Type B pancreatic cell (in vitro differentiated cells): Measurements from ENCODE around the gene THSD4. TPM values are rescaled to one million over a fixed set of nuclear protein-coding genes. Genes with fewer than 3 reads are reported as not detected.

Source experiments
- DNase-seq: peaks from one replicate; pipeline ENCODE4 v3.0.0; 2021; ENCODE audit warnings: mixed read lengths; ENCODE audit not compliant: unreplicated experiment; ENCODE audit errors: extremely low spot score
- H3K27ac Mint-ChIP-seq: 2 replicates; pipeline ENCODE4 v1.8.0; 2021; ENCODE audit warnings: mild to moderate bottlenecking, mixed read lengths
- H3K27me3 Mint-ChIP-seq: 2 replicates; pipeline ENCODE4 v1.8.0; 2021; ENCODE audit warnings: mixed read lengths
- H3K36me3 Mint-ChIP-seq: 2 replicates; pipeline ENCODE4 v1.8.0; 2021; ENCODE audit warnings: mixed read lengths
- H3K4me1 Mint-ChIP-seq: one replicate; pipeline ENCODE4 v1.8.0; 2021; ENCODE audit warnings: mixed read lengths; ENCODE audit not compliant: unreplicated experiment
- H3K4me3 Mint-ChIP-seq: 2 replicates; pipeline ENCODE4 v1.8.0; 2021; ENCODE audit warnings: mild to moderate bottlenecking, mixed read lengths
- H3K9me3 Mint-ChIP-seq: 2 replicates; pipeline ENCODE4 v1.8.0; 2021; ENCODE audit warnings: mixed read lengths
- CTCF ChIP-seq: fragments of 200-600 bp; sonication (generic); conservative IDR thresholded peaks from 2 replicates; pipeline ENCODE4 v1.5.0; 2021; ENCODE audit warnings: antibody characterized with exemption, mild to moderate bottlenecking
- total RNA-seq: library from RNA; stranded (reverse); gene quantifications from 2 replicates; pipeline ENCODE4 v1.2.1, GENCODE V29; 2021; ENCODE audit warnings: low replicate concordance

THSD4 gene
- total RNA-seq, 1 donor from 2014 or later = 43.3 TPM

- H3K4me1 Mint-ChIP-seq = peaks cover 37% of the 10 kb centered on the region
- no peak for TF ChIP-seq CTCF
- H3K4me3 Mint-ChIP-seq = no peak overlapping the region
- H3K9me3 Mint-ChIP-seq = peaks cover 6% of the 10 kb centered on the region
- H3K36me3 Mint-ChIP-seq = peaks cover 6% of the 10 kb centered on the region
- H3K27me3 Mint-ChIP-seq = no peaks in the 10 kb centered on the region
- no peak for DNase-seq
- H3K27ac Mint-ChIP-seq = no peak overlapping the region
Observed at GRCh38 chr15:71685420-71685993, 570.2 kb downstream of the THSD4 start.

GRCh38 chr15:71686221-71687050, 571.2 kb downstream of the THSD4 start:
- DNase-seq = no peak
- peaks cover 10% of the 10 kb centered on the region for H3K36me3 Mint-ChIP-seq
- peaks cover 37% of the 10 kb centered on the region for H3K4me1 Mint-ChIP-seq
- H3K27me3 Mint-ChIP-seq = no peaks in the 10 kb centered on the region
- H3K9me3 Mint-ChIP-seq = peaks cover 8% of the 10 kb centered on the region
- no peak overlapping the region for H3K4me3 Mint-ChIP-seq
- no peak overlapping the region for H3K27ac Mint-ChIP-seq
- no peak for TF ChIP-seq CTCF

GRCh38 chr15:71687902-71688508, 572.7 kb downstream of the THSD4 start:
- H3K27me3 Mint-ChIP-seq = no peaks in the 10 kb centered on the region
- no peak for TF ChIP-seq CTCF
- no peak overlapping the region for H3K4me3 Mint-ChIP-seq
- no peak overlapping the region for H3K27ac Mint-ChIP-seq
- peaks cover 10% of the 10 kb centered on the region for H3K36me3 Mint-ChIP-seq
- H3K9me3 Mint-ChIP-seq = peaks cover 14% of the 10 kb centered on the region
- no peak for DNase-seq
- H3K4me1 Mint-ChIP-seq = peaks cover 44% of the 10 kb centered on the region

- no peak for TF ChIP-seq CTCF
- H3K4me1 Mint-ChIP-seq = peaks cover 42% of the 10 kb centered on the region
- no peak overlapping the region for H3K4me3 Mint-ChIP-seq
- H3K27ac Mint-ChIP-seq = no peak overlapping the region
- H3K9me3 Mint-ChIP-seq = peaks cover 14% of the 10 kb centered on the region
- no peak for DNase-seq
- H3K27me3 Mint-ChIP-seq = no peaks in the 10 kb centered on the region
- H3K36me3 Mint-ChIP-seq = peaks cover 10% of the 10 kb centered on the region
Observed at GRCh38 chr15:71688509-71689094, 573.3 kb downstream of the THSD4 start.

GRCh38 chr15:71691081-71691457, 575.8 kb downstream of the THSD4 start:
- no peak for DNase-seq
- H3K27me3 Mint-ChIP-seq = no peaks in the 10 kb centered on the region
- H3K27ac Mint-ChIP-seq = no peak overlapping the region
- H3K36me3 Mint-ChIP-seq = peaks cover 18% of the 10 kb centered on the region
- H3K9me3 Mint-ChIP-seq = peaks cover 21% of the 10 kb centered on the region
- no peak overlapping the region for H3K4me3 Mint-ChIP-seq
- peaks cover 37% of the 10 kb centered on the region for H3K4me1 Mint-ChIP-seq
- no peak for TF ChIP-seq CTCF
